Left ventricle myocardium inferior (tissue), 1 donor: ENCODE data around the gene PIAS4. TPM values are rescaled to one million over a fixed set of nuclear protein-coding genes. Genes with fewer than 3 reads are reported as not detected.
"Not testable (repeated sequence)": the region's sequence is repeated elsewhere in the genome, so short reads cannot be mapped to it uniquely, and the experiment has no call there.

Experiments
- DNase-seq: peaks from one replicate; pipeline ENCODE4 v3.0.0-alpha.2; 2020
- H3K27ac ChIP-seq: fragments of 200-600 bp; replicated peaks from 2 replicates; pipeline ENCODE4 v1.8.0; 2021
- H3K27me3 ChIP-seq: fragments of 200-600 bp; 2 replicates; pipeline ENCODE4 v1.8.0; 2021; ENCODE audit warnings: low read depth
- H3K36me3 ChIP-seq: fragments of 200-600 bp; 2 replicates; pipeline ENCODE4 v1.8.0; 2021
- H3K4me1 ChIP-seq: fragments of 200-600 bp; 2 replicates; pipeline ENCODE4 v1.8.0; 2021
- H3K4me3 ChIP-seq: fragments of 200-600 bp; 2 replicates; pipeline ENCODE4 v1.8.0; 2021; ENCODE audit warnings: mild to moderate bottlenecking, moderate library complexity
- H3K9me3 ChIP-seq: fragments of 200-600 bp; replicated peaks from 2 replicates; pipeline ENCODE4 v1.8.0; 2021
- CTCF ChIP-seq: fragments of 200-600 bp; IDR thresholded peaks from 2 replicates; pipeline ENCODE4 v1.8.0; 2021; ENCODE audit warnings: antibody characterized with exemption, mild to moderate bottlenecking, borderline replicate concordance
- intact Hi-C: fragments of 100-400 bp; cut with micrococcal nuclease; formaldehyde crosslinking; loops from one replicate; pipeline ENCODE4 v1.11.0; 2022
- total RNA-seq: library from RNA; stranded (reverse); fragmentation: NEBNext Ultra II Directional; extraction: Animal tissue kit (Norgen Biotek cat#: 25700); gene quantifications from one replicate; pipeline ENCODE4 v1.2.1, GENCODE V29; 2021
- donor health status: DM: no; HTN: yes; CAD: no; lungs with severe emphysema.

The PIAS4 gene
- total RNA-seq, 1 donor from 2014 or later = 15.4 TPM

GRCh38 chr19:3963458-3964255 is 43.9 kb upstream of the PIAS4 start:
- Histone ChIP-seq H3K4me1 (peaks cover 53% of the 10 kb centered on the region), H3K9me3 (no peaks in the 10 kb centered on the region), H3K4me3 (no peak overlapping the region), H3K27me3 (no peaks in the 10 kb centered on the region), H3K27ac (no peak overlapping the region), H3K36me3 (peaks cover 95% of the 10 kb centered on the region)
- DNase-seq = no peak
- TF ChIP-seq CTCF = no peak
- intact Hi-C loops = no loop called here

- H3K4me1 ChIP-seq = peaks cover 61% of the 10 kb centered on the region
- H3K36me3 ChIP-seq = peaks cover 86% of the 10 kb centered on the region
- DNase-seq = no peak
- H3K27me3 ChIP-seq = no peaks in the 10 kb centered on the region
- no peak overlapping the region for H3K4me3 ChIP-seq
- TF ChIP-seq CTCF = no peak
- peak overlapping the region; percentile 33 for H3K27ac ChIP-seq
- intact Hi-C loops = no loop called here
- no peaks in the 10 kb centered on the region for H3K9me3 ChIP-seq
Measured at GRCh38 chr19:3964256-3965194, 43.0 kb upstream of the PIAS4 start.

GRCh38 chr19:3966051-3967017 is 41.2 kb upstream of the PIAS4 start:
- TF ChIP-seq CTCF = peak; percentile 10
- intact Hi-C loops = no loop called here

GRCh38 chr19:3967983-3968382 is 39.6 kb upstream of the PIAS4 start:
- Histone ChIP-seq H3K4me3 (peak overlapping the region; percentile 54), H3K27ac (peak overlapping the region; percentile 99), H3K4me1 (peaks cover 70% of the 10 kb centered on the region), H3K36me3 (peaks cover 52% of the 10 kb centered on the region)
- intact Hi-C loops, H3K27me3 ChIP-seq, H3K9me3 ChIP-seq, DNase-seq: not testable (repeated sequence)

More at GRCh38 chr19:3966051-3967017, 41.2 kb upstream of the PIAS4 start:
- no peaks in the 10 kb centered on the region for H3K27me3 ChIP-seq
- H3K27ac ChIP-seq = peak overlapping the region; percentile 99
- H3K4me3 ChIP-seq = peak overlapping the region; percentile 34
- H3K9me3 ChIP-seq = no peaks in the 10 kb centered on the region
- peaks cover 77% of the 10 kb centered on the region for H3K4me1 ChIP-seq
- peaks cover 68% of the 10 kb centered on the region for H3K36me3 ChIP-seq
- no peak for DNase-seq

- peak; percentile 5 for TF ChIP-seq CTCF
- peak overlapping the region; percentile 99 for H3K27ac ChIP-seq
- peak overlapping the region; percentile 99 for H3K4me3 ChIP-seq
- intact Hi-C loops = no loop called here
- peaks cover 44% of the 10 kb centered on the region for H3K36me3 ChIP-seq
- H3K4me1 ChIP-seq = peaks cover 70% of the 10 kb centered on the region
- H3K27me3 ChIP-seq = no peaks in the 10 kb centered on the region
- peak; percentile 91 for DNase-seq
- H3K9me3 ChIP-seq = no peaks in the 10 kb centered on the region
Measured at GRCh38 chr19:3968556-3969434, 38.7 kb upstream of the PIAS4 start.
